ENCODE data around the gene NOC3L. TPM values are rescaled to one million over a fixed set of nuclear protein-coding genes. Genes with fewer than 3 reads are reported as not detected.

NOC3L gene
- total RNA-seq, 1 donor from 2014 or later: 21.1 TPM

- no peak overlapping the region for H3K27ac Mint-ChIP-seq
- peaks cover 7% of the 10 kb centered on the region for H3K36me3 Mint-ChIP-seq
- no peaks in the 10 kb centered on the region for H3K4me1 Mint-ChIP-seq (ENCODE audit: unreplicated experiment)
- H3K4me3 Mint-ChIP-seq: no peak overlapping the region
- DNase-seq (ENCODE audit: extremely low spot score, unreplicated experiment): no peak
- no peak for TF ChIP-seq CTCF (conservative IDR thresholded peaks at IDR 0.05)
- H3K27me3 Mint-ChIP-seq: no peaks in the 10 kb centered on the region
- no peaks in the 10 kb centered on the region for H3K9me3 Mint-ChIP-seq
These were observed 38.0 kb downstream of the NOC3L start for GRCh38 chr10:94324609-94325233.

- Mint-ChIP-seq H3K36me3 (peaks cover 3% of the 10 kb centered on the region), H3K9me3 (no peaks in the 10 kb centered on the region), H3K27me3 (no peaks in the 10 kb centered on the region), H3K4me1 (ENCODE audit: unreplicated experiment) (no peaks in the 10 kb centered on the region), H3K27ac (no peak overlapping the region), H3K4me3 (no peak overlapping the region)
- no peak for DNase-seq (ENCODE audit: extremely low spot score, unreplicated experiment)
- TF ChIP-seq CTCF (conservative IDR thresholded peaks at IDR 0.05): peak; percentile 94
These were observed 42.3 kb downstream of the NOC3L start for GRCh38 chr10:94320285-94320914.

- H3K36me3 Mint-ChIP-seq: peaks cover 3% of the 10 kb centered on the region
- H3K9me3 Mint-ChIP-seq: no peaks in the 10 kb centered on the region
- TF ChIP-seq CTCF (conservative IDR thresholded peaks at IDR 0.05): no peak
- H3K27ac Mint-ChIP-seq: no peak overlapping the region
- H3K27me3 Mint-ChIP-seq: no peaks in the 10 kb centered on the region
- peaks cover 3% of the 10 kb centered on the region for H3K4me1 Mint-ChIP-seq (ENCODE audit: unreplicated experiment)
- H3K4me3 Mint-ChIP-seq: no peak overlapping the region
- no peak for DNase-seq (ENCODE audit: extremely low spot score, unreplicated experiment)
These were observed 46.2 kb downstream of the NOC3L start for GRCh38 chr10:94316560-94316959.

GRCh38 chr10:94315975-94316464, 46.7 kb downstream of the NOC3L start:
- H3K27ac Mint-ChIP-seq: no peak overlapping the region
- no peak for TF ChIP-seq CTCF (conservative IDR thresholded peaks at IDR 0.05)
- DNase-seq (ENCODE audit: extremely low spot score, unreplicated experiment): no peak

GRCh38 chr10:94315024-94315451, 47.7 kb downstream of the NOC3L start:
- no peak overlapping the region for H3K4me3 Mint-ChIP-seq
- DNase-seq (ENCODE audit: extremely low spot score, unreplicated experiment): no peak
- H3K27me3 Mint-ChIP-seq: no peaks in the 10 kb centered on the region
- peaks cover 3% of the 10 kb centered on the region for H3K4me1 Mint-ChIP-seq (ENCODE audit: unreplicated experiment)
- TF ChIP-seq CTCF (conservative IDR thresholded peaks at IDR 0.05): no peak
- no peak overlapping the region for H3K27ac Mint-ChIP-seq
- no peaks in the 10 kb centered on the region for H3K9me3 Mint-ChIP-seq
- no peaks in the 10 kb centered on the region for H3K36me3 Mint-ChIP-seq

More at GRCh38 chr10:94315975-94316464, 46.7 kb downstream of the NOC3L start:
- H3K36me3 Mint-ChIP-seq: peaks cover 3% of the 10 kb centered on the region
- H3K4me1 Mint-ChIP-seq (ENCODE audit: unreplicated experiment): peaks cover 3% of the 10 kb centered on the region
- no peaks in the 10 kb centered on the region for H3K9me3 Mint-ChIP-seq
- no peaks in the 10 kb centered on the region for H3K27me3 Mint-ChIP-seq
- no peak overlapping the region for H3K4me3 Mint-ChIP-seq
